ENCODE measurements around the gene RARA.

RARA gene

DNA sequence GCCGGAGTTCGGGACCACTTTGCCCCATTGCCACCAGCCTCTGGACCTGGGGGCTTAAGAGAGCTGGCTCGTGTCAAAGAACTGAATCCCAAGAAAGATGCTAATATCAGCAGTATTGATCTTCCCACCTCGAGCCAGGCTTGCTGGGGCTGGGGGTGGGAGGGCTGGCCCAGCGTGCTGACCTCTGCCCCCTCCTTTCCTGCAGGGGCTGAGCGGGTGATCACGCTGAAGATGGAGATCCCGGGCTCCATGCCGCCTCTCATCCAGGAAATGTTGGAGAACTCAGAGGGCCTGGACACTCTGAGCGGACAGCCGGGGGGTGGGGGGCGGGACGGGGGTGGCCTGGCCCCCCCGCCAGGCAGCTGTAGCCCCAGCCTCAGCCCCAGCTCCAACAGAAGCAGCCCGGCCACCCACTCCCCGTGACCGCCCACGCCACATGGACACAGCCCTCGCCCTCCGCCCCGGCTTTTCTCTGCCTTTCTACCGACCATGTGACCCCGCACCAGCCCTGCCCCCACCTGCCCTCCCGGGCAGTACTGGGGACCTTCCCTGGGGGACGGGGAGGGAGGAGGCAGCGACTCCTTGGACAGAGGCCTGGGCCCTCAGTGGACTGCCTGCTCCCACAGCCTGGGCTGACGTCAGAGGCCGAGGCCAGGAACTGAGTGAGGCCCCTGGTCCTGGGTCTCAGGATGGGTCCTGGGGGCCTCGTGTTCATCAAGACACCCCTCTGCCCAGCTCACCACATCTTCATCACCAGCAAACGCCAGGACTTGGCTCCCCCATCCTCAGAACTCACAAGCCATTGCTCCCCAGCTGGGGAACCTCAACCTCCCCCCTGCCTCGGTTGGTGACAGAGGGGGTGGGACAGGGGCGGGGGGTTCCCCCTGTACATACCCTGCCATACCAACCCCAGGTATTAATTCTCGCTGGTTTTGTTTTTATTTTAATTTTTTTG, 47.1 kb downstream of the RARA start:
- in situ Hi-C loops (cut with HindIII; ENCODE audit: low sequenced_read_pairs): no loop called here

DNA sequence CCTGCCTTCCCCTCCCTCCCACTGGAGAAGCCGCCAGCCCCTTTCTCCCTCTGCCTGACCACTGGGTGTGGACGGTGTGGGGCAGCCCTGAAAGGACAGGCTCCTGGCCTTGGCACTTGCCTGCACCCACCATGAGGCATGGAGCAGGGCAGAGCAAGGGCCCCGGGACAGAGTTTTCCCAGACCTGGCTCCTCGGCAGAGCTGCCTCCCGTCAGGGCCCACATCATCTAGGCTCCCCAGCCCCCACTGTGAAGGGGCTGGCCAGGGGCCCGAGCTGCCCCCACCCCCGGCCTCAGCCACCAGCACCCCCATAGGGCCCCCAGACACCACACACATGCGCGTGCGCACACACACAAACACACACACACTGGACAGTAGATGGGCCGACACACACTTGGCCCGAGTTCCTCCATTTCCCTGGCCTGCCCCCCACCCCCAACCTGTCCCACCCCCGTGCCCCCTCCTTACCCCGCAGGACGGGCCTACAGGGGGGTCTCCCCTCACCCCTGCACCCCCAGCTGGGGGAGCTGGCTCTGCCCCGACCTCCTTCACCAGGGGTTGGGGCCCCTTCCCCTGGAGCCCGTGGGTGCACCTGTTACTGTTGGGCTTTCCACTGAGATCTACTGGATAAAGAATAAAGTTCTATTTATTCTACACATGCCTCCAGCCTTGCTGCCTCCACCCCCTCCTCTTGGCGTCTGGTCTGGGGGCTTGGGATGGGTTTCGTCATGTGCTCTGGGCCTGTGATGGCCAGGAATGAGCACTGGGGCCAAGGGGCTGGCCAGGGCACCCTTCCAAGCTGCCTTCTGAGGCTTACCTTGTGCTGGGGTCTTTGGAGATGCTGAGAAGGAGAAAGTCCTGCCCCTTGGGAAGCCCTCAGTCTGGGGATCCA, 48.3 kb downstream of the RARA start:
- no peak for DNase-seq (ENCODE audit: low read depth)
- H3K4me3 ChIP-seq (ENCODE audit: low read depth, low read length): no peak overlapping the region
- in situ Hi-C loops (cut with HindIII; ENCODE audit: low sequenced_read_pairs): no loop called here
- TF ChIP-seq, protein P1, sequence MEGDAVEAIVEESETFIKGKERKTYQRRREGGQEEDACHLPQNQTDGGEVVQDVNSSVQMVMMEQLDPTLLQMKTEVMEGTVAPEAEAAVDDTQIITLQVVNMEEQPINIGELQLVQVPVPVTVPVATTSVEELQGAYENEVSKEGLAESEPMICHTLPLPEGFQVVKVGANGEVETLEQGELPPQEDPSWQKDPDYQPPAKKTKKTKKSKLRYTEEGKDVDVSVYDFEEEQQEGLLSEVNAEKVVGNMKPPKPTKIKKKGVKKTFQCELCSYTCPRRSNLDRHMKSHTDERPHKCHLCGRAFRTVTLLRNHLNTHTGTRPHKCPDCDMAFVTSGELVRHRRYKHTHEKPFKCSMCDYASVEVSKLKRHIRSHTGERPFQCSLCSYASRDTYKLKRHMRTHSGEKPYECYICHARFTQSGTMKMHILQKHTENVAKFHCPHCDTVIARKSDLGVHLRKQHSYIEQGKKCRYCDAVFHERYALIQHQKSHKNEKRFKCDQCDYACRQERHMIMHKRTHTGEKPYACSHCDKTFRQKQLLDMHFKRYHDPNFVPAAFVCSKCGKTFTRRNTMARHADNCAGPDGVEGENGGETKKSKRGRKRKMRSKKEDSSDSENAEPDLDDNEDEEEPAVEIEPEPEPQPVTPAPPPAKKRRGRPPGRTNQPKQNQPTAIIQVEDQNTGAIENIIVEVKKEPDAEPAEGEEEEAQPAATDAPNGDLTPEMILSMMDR (IDR thresholded peaks at IDR 0.05; ENCODE audit: low read depth, low read length, missing control alignments): no peak

More for the DNA sequence above, 47.1 kb downstream of the RARA start:
- no peak overlapping the region for H3K4me3 ChIP-seq (ENCODE audit: low read depth, low read length)
- no peak for DNase-seq (ENCODE audit: low read depth)
- TF ChIP-seq, protein P1 (IDR thresholded peaks at IDR 0.05; ENCODE audit: low read depth, low read length, missing control alignments): no peak

DNA sequence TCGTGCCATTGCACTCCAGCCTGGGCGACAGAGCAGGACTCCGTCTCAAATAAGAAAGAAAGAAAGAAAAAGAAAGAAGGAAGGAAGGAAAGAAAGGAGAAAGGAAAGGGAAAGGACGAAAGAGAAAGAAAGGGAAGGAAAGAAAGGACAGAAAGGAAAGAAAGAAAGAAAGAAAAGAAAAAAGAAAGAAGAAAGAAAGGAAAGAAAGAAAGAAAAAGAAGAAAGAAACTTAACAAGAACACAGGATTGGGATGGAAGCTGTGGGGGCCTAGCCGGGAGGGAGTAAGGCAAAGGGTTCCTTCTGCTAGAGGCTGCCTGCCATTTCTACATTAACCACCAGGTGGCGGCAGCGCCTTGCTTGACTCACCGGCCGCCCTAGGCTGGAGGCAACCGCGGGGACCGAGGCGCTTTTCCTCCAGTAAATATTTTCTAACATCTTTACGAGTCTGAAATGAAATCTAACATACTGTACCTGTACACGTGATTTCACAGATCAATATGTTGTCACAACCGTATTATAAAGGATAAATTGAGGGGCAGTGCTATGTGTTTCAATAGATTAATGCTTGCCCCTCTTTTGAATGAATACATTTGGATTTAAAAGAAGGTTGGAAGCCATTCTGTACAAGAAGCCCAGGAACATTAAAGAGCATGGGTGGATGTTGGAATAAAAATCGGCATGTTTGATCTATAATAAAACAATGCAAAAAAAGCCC, 49.5 kb downstream of the RARA start:
- TF ChIP-seq, protein P1 (IDR thresholded peaks at IDR 0.05; ENCODE audit: low read depth, low read length, missing control alignments): peak; percentile 92
- no peak overlapping the region for H3K4me3 ChIP-seq (ENCODE audit: low read depth, low read length)
- in situ Hi-C loops (cut with HindIII; ENCODE audit: low sequenced_read_pairs): no loop called here
- peak; percentile 58 for DNase-seq (ENCODE audit: low read depth)

DNA sequence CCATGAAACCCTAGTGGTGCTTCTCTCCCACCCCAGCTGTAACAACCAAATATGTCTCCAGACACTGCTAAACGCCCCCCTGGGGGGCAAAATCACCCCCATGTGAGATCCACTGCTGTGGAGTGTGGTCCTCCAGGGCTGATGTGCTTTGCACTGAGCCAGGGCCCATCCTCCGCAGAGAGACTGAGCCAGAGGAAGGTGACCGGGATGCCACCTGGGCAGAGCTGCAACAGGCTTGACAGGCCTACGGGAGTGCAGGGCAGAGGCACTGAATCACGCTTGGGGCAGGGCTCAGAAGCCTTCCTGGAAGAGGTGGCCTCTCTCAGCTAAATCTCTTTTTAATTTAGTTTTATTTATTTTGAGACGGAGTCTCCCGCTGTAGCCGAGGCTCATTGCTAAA, 51.1 kb downstream of the RARA start:
- TF ChIP-seq, protein P1 (IDR thresholded peaks at IDR 0.05; ENCODE audit: low read depth, low read length, missing control alignments): no peak
- DNase-seq (ENCODE audit: low read depth): no peak
- in situ Hi-C loops (cut with HindIII; ENCODE audit: low sequenced_read_pairs): no loop called here

DNA sequence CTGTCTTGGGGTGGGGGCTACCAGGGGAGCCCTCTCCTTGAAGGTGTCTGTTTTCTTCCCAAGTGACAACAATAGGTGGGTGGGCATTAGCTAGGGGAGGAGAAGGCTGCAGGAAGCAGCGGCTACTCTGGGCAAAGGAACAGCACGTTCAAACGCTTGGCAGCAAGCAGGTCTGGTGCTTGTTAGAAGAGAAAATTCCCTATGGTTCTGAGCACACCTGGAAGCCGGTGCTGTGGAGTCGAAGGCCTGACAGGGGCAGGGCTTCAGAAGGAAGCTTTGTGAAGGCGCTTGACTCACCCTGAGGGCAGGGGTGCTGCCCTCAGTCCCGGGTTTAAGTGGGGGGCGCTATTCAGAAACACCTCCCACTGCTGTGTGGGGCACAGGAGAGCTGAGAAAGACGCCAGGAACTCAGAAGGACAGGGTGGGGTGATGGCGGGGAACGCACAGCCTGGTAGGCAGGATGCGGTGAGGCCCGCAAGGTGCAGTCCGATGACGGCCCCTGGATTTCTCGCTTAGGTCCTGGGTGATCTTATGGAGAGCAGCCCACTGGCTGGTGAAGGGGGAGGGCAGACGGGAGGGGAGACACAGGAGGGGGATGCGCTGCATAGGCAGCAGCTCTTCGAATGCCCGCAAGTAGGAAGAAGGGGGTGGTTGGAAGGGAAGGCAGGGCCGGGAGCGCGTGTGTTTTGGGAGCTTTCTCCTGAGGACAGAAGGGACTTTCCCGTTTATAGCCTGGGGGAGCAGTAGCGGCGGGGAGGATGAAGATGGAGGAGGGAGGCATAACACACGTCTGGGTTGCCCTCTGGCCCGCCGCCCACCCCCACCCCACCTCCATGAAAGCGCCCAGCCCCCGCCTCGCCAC, 52.3 kb downstream of the RARA start:
- no peak overlapping the region for H3K4me3 ChIP-seq (ENCODE audit: low read depth, low read length)
- DNase-seq (ENCODE audit: low read depth): no peak
- in situ Hi-C loops (cut with HindIII; ENCODE audit: low sequenced_read_pairs): no loop called here
- TF ChIP-seq, protein P1 (IDR thresholded peaks at IDR 0.05; ENCODE audit: low read depth, low read length, missing control alignments): no peak

More for the DNA sequence above, 51.1 kb downstream of the RARA start:
- H3K4me3 ChIP-seq (ENCODE audit: low read depth, low read length): no peak overlapping the region

Data from astrocyte of the cerebellum (primary cell).